Sigmoid colon (tissue), 4 donors: ENCODE measurements around the gene SLC38A7.

Experiments used
- CTCF ChIP-seq, 4 experiments: fragments of 450-650 bp in 3 of 4; fragments of 200-600 bp in 1 of 4; IDR thresholded peaks; one replicate each; pipeline ENCODE4 v1.5.1; 2016 to 2019; ENCODE audit warnings: antibody characterized with exemption in 4 of 4, mild to moderate bottlenecking in 3 of 4, moderate library complexity in 2 of 4
- POLR2A ChIP-seq, 2 donors: fragments of 450-650 bp; IDR thresholded peaks; one replicate each; pipeline ENCODE4 v1.6.1; 2016; ENCODE audit warnings: antibody characterized with exemption in 2 of 2, mild to moderate bottlenecking in 2 of 2, moderate library complexity in 2 of 2
- POLR2AphosphoS5 ChIP-seq, 4 donors: sonication (generic); formaldehyde crosslinking; IDR thresholded peaks; one replicate each; pipeline ENCODE4 v1.6.1; 2017; ENCODE audit warnings: antibody characterized with exemption in 4 of 4

GRCh38 chr16:58717994-58718393 is 33.4 kb upstream of the SLC38A7 start:
- no peak for TF ChIP-seq CTCF (IDR thresholded peaks at IDR 0.05)
- TF ChIP-seq POLR2A (IDR thresholded peaks at IDR 0.05): no peak
- no peak for TF ChIP-seq POLR2AphosphoS5 (IDR thresholded peaks at IDR 0.05)
